Neural cell (in vitro differentiated cells): ENCODE results near the gene ADPRS. TPM values are rescaled to one million over a fixed set of nuclear protein-coding genes. Genes with fewer than 3 reads are reported as not detected.

Experiments
- H2AFZ ChIP-seq: fragments of 200-600, 300-800 bp; sonication (generic), shearing (Covaris generic); 2 replicates; pipeline ENCODE4 v1.6.0; 2014; ENCODE audit warnings: low read depth, mild to moderate bottlenecking, antibody characterized with exemption, low read length, moderate library complexity
- H3F3A ChIP-seq: fragments of 200-600 bp; shearing (Covaris generic); 2 replicates; pipeline ENCODE4 v1.6.1; 2016; ENCODE audit warnings: mild to moderate bottlenecking, moderate library complexity, mixed read lengths, antibody characterized with exemption, low read length; ENCODE audit not compliant: insufficient read depth, poor library complexity, severe bottlenecking
- H3K27ac ChIP-seq: fragments of 200-600, 300-800 bp; sonication (generic), shearing (Covaris generic); 2 replicates; pipeline ENCODE4 v1.5.1; 2014; ENCODE audit warnings: mild to moderate bottlenecking, low read length, moderate library complexity
- H3K27me3 ChIP-seq: fragments of 300-800, 200-600 bp; sonication (generic), shearing (Covaris generic); 2 replicates; pipeline ENCODE4 v1.6.0; 2014; ENCODE audit warnings: mild to moderate bottlenecking, low read depth, low read length, moderate library complexity; ENCODE audit not compliant: insufficient read depth
- H3K36me3 ChIP-seq: fragments of 300-800, 200-600 bp; sonication (generic), shearing (Covaris generic); 2 replicates; pipeline ENCODE4 v1.5.1; 2014; ENCODE audit warnings: mild to moderate bottlenecking, antibody characterized with exemption, low read length, moderate library complexity; ENCODE audit not compliant: insufficient read depth
- H3K4me2 ChIP-seq: fragments of 300-800, 200-600 bp; sonication (generic), shearing (Covaris generic); 2 replicates; pipeline ENCODE4 v1.6.0; 2014; ENCODE audit warnings: mild to moderate bottlenecking, low read length
- H3K4me3 ChIP-seq: fragments of 300-800, 200-600 bp; sonication (generic), shearing (Covaris generic); 2 replicates; pipeline ENCODE4 v1.5.1; 2014; ENCODE audit warnings: mild to moderate bottlenecking, low read length, moderate library complexity
- H3K79me2 ChIP-seq: fragments of 200-600 bp; shearing (Covaris generic); replicated peaks from 2 replicates; pipeline ENCODE4 v1.6.0; 2014; ENCODE audit warnings: mild to moderate bottlenecking, low read length, moderate library complexity; ENCODE audit not compliant: insufficient read depth
- H3K9ac ChIP-seq: fragments of 300-800, 200-600 bp; sonication (generic), shearing (Covaris generic); 2 replicates; pipeline ENCODE4 v1.6.1; 2016; ENCODE audit warnings: mild to moderate bottlenecking, low read length, mixed read lengths
- H3K9me2 ChIP-seq: fragments of 200-600 bp; shearing (Covaris generic); 2 replicates; pipeline ENCODE4 v1.6.1; 2016; ENCODE audit warnings: mild to moderate bottlenecking, low read length, mixed read lengths; ENCODE audit not compliant: insufficient read depth
- H3K9me3 ChIP-seq: fragments of 200-600, 300-800 bp; sonication (generic), shearing (Covaris generic); 2 replicates; pipeline ENCODE4 v1.6.1; 2016; ENCODE audit warnings: mild to moderate bottlenecking, mixed run types, low read length, moderate library complexity, mixed read lengths
- H4K20me1 ChIP-seq: fragments of 200-600 bp; shearing (Covaris generic); 2 replicates; pipeline ENCODE4 v1.6.1; 2016; ENCODE audit warnings: mild to moderate bottlenecking, mixed run types; ENCODE audit not compliant: insufficient read depth
- CTCF ChIP-seq: fragments of 450-650 bp; IDR thresholded peaks from 2 replicates; pipeline ENCODE4 v1.5.1; 2014; ENCODE audit warnings: antibody characterized with exemption, mild to moderate bottlenecking, moderate library complexity; ENCODE audit not compliant: poor library complexity, severe bottlenecking
- EP300 ChIP-seq: fragments of 450-650 bp; conservative IDR thresholded peaks from 2 replicates; pipeline ENCODE4 v1.6.1; 2014; ENCODE audit warnings: antibody characterized with exemption, mild to moderate bottlenecking, moderate library complexity; ENCODE audit not compliant: poor library complexity, severe bottlenecking
- EZH2 ChIP-seq: fragments of 200-600, 300-800 bp; shearing (Covaris generic), sonication (generic); IDR thresholded peaks from 2 replicates; pipeline ENCODE4 v1.6.1; 2014; ENCODE audit warnings: antibody characterized with exemption, low read length, borderline replicate concordance, mild to moderate bottlenecking; ENCODE audit not compliant: insufficient read depth, poor library complexity, severe bottlenecking
- MXI1 ChIP-seq: fragments of 450-650 bp; conservative IDR thresholded peaks from 2 replicates; pipeline ENCODE4 v1.6.1; 2014; ENCODE audit warnings: antibody characterized with exemption, mild to moderate bottlenecking; ENCODE audit not compliant: poor library complexity, severe bottlenecking
- POLR2AphosphoS5 ChIP-seq: IDR thresholded peaks from 2 replicates; pipeline ENCODE4 v1.6.1; 2012
- RAD21 ChIP-seq: fragments of 450-650 bp; conservative IDR thresholded peaks from 2 replicates; pipeline ENCODE4 v1.6.1; 2014; ENCODE audit warnings: antibody characterized with exemption, mild to moderate bottlenecking, moderate library complexity
- REST ChIP-seq: IDR thresholded peaks from 2 replicates; pipeline ENCODE4 v1.6.1; 2012; ENCODE audit warnings: borderline replicate concordance
- SMC3 ChIP-seq: fragments of 450-650 bp; conservative IDR thresholded peaks from 2 replicates; pipeline ENCODE4 v1.6.1; 2014; ENCODE audit warnings: antibody characterized with exemption, mild to moderate bottlenecking, moderate library complexity; ENCODE audit not compliant: poor library complexity
- TAF1 ChIP-seq: IDR thresholded peaks from 2 replicates; pipeline ENCODE4 v1.6.1; 2012; ENCODE audit warnings: low read depth
- polyA plus RNA-seq: library from polyadenylated mRNA; depleted of rRNA; stranded (reverse); fragments of >200 nt; gene quantifications from 2 replicates; pipeline ENCODE4 v1.2.3, GENCODE V29; 2014

The ADPRS gene
- polyA plus RNA-seq, 1 donor from 2014 or later = 66.7 TPM

- no peak overlapping the region for H3K27ac ChIP-seq
- H3K27me3 ChIP-seq = peaks cover 45% of the 10 kb centered on the region
- no peak overlapping the region for H3K4me3 ChIP-seq
- no peaks in the 10 kb centered on the region for H3K36me3 ChIP-seq
- no peak overlapping the region for H2AFZ ChIP-seq
- H3K9me2 ChIP-seq = no peaks in the 10 kb centered on the region
- H3K9me3 ChIP-seq = no peaks in the 10 kb centered on the region
- H3F3A ChIP-seq = no peaks in the 10 kb centered on the region
- H3K79me2 ChIP-seq = no peaks in the 10 kb centered on the region
- no peaks in the 10 kb centered on the region for H4K20me1 ChIP-seq
- no peak overlapping the region for H3K9ac ChIP-seq
- no peak overlapping the region for H3K4me2 ChIP-seq
- TF ChIP-seq MXI1 = no peak
- TF ChIP-seq TAF1 = no peak
- TF ChIP-seq POLR2AphosphoS5 = no peak
- TF ChIP-seq RAD21 = no peak
- no peak for TF ChIP-seq REST
Observed at GRCh38 chr1:36126005-36126716, 37.5 kb downstream of the ADPRS start.

- H3K4me2 ChIP-seq = no peak overlapping the region
- no peak overlapping the region for H3K9ac ChIP-seq
- no peaks in the 10 kb centered on the region for H3K79me2 ChIP-seq
- no peak overlapping the region for H3K27ac ChIP-seq
- no peaks in the 10 kb centered on the region for H3K9me3 ChIP-seq
- TF ChIP-seq POLR2AphosphoS5 (no peak), REST (no peak), SMC3 (no peak), MXI1 (no peak), EZH2 (no peak), EP300 (no peak), RAD21 (no peak), CTCF (no peak), TAF1 (no peak)
- no peaks in the 10 kb centered on the region for H3F3A ChIP-seq
- H2AFZ ChIP-seq = no peak overlapping the region
- no peaks in the 10 kb centered on the region for H3K36me3 ChIP-seq
- no peak overlapping the region for H3K4me3 ChIP-seq
- H3K9me2 ChIP-seq = no peaks in the 10 kb centered on the region
- no peaks in the 10 kb centered on the region for H4K20me1 ChIP-seq
- peaks cover 45% of the 10 kb centered on the region for H3K27me3 ChIP-seq
Observed at GRCh38 chr1:36126797-36127500, 38.3 kb downstream of the ADPRS start.
